HG02970 (cell line): ENCODE measurements around the gene ZMYND11.

Experiments
- ATAC-seq: cut with Tn5 transposase; IDR thresholded peaks from one replicate; pipeline ENCODE4 v1.9.1; 2021; ENCODE audit warnings: mild to moderate bottlenecking, moderate library complexity, moderate number of reproducible peaks; ENCODE audit not compliant: unreplicated experiment, low FRiP score

The ZMYND11 gene

GRCh38 chr10:190216-190615, 55.0 kb downstream of the ZMYND11 start:
- no peak for ATAC-seq

- ATAC-seq: no peak
Observed at GRCh38 chr10:191703-192518, 56.7 kb downstream of the ZMYND11 start.

- ATAC-seq: no peak
Observed at GRCh38 chr10:194281-194680, 59.0 kb downstream of the ZMYND11 start.

- no peak for ATAC-seq
Observed at GRCh38 chr10:200405-200804, 65.2 kb downstream of the ZMYND11 start.

- ATAC-seq: no peak
Observed at GRCh38 chr10:201328-201771, 66.1 kb downstream of the ZMYND11 start.

GRCh38 chr10:208616-209015, 73.4 kb downstream of the ZMYND11 start:
- no peak for ATAC-seq

GRCh38 chr10:209357-209756, 74.1 kb downstream of the ZMYND11 start:
- no peak for ATAC-seq

- no peak for ATAC-seq
Observed at GRCh38 chr10:210297-210696, 75.0 kb downstream of the ZMYND11 start.

- no peak for ATAC-seq
Observed at GRCh38 chr10:215444-215843, 80.2 kb downstream of the ZMYND11 start.

GRCh38 chr10:218798-219197, 83.5 kb downstream of the ZMYND11 start:
- ATAC-seq: no peak

- ATAC-seq: no peak
Observed at GRCh38 chr10:219731-220472, 84.6 kb downstream of the ZMYND11 start.

- no peak for ATAC-seq
Observed at GRCh38 chr10:224571-224970, 89.3 kb downstream of the ZMYND11 start.

GRCh38 chr10:226018-226417, 90.8 kb downstream of the ZMYND11 start:
- no peak for ATAC-seq

- no peak for ATAC-seq
Observed at GRCh38 chr10:227014-227413, 91.8 kb downstream of the ZMYND11 start.

- no peak for ATAC-seq
Observed at GRCh38 chr10:228366-228765, 93.1 kb downstream of the ZMYND11 start.

GRCh38 chr10:230758-231157, 95.5 kb downstream of the ZMYND11 start:
- ATAC-seq: no peak

GRCh38 chr10:232061-232460, 96.8 kb downstream of the ZMYND11 start:
- ATAC-seq: no peak

- ATAC-seq: no peak
Observed at GRCh38 chr10:232878-233277, 97.6 kb downstream of the ZMYND11 start.

GRCh38 chr10:234708-235406, 99.6 kb downstream of the ZMYND11 start:
- no peak for ATAC-seq

GRCh38 chr10:235915-236314, 100.7 kb downstream of the ZMYND11 start:
- ATAC-seq: no peak

- ATAC-seq: no peak
Observed at GRCh38 chr10:239109-239508, 103.9 kb downstream of the ZMYND11 start.
